Measurements from ENCODE around the gene EHD2. TPM values are rescaled to one million over a fixed set of nuclear protein-coding genes. Genes with fewer than 3 reads are reported as not detected.

EHD2 gene
- total and polyA plus RNA-seq, 2 of the 13 experiments (the other 11 are each of a cell fraction or from before 2014, with no cell fraction given) = 0.09 to 0.28 TPM

DNA sequence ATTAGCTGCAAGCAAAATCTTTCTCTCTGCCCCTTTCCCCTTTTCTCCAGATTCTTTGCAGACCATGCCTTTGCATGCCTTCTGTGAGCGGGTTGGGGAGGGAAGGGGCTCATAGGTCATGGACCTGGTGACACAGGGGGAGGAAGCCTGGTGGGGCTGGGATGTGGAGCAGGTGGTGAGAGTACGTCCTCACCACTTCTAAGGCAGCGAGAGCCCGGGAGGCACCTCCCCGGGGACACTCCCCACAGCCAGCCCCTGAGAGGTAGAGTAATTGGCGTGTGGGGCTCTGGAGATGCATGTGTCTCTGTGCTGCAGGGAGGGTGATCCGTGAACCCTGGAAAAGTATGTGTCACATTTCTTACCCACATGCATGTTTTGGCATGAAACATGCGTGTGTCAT is 42.5 kb upstream of the EHD2 start:
- WGBS (ENCODE audit: low lambda C conversion rate) = 88% methylated on average over 8 of the region's 8 CpGs
- in situ Hi-C loops (cut with HindIII; ENCODE audit: extremely low pct_ligation_motif_present, low pct_unique_long_range_greater_than_20kb) = no loop called here
- intact Hi-C loops (cut with micrococcal nuclease; ENCODE audit: unreplicated experiment) = no loop called here

More for the DNA sequence above, 42.5 kb upstream of the EHD2 start:
- no TSS peak for BruUV-seq (replicated peaks)
- Histone ChIP-seq H3K9me3 (ENCODE audit: low read length) (no peaks in the 10 kb centered on the region), H3K79me2 (ENCODE audit: insufficient read depth, low read length) (no peaks in the 10 kb centered on the region), H3K27me3 (ENCODE audit: control insufficient read depth in 1 of 2, insufficient read depth in 2 of 2, low read length in 2 of 2) (no peaks in the 10 kb centered on the region; a peak in 1 of 5 replicates), H3K36me3 (replicated peaks in 1 of 2; ENCODE audit: control insufficient read depth in 1 of 2, insufficient read depth in 2 of 2, low read length in 2 of 2) (peaks cover 0 to 15% of the 10 kb centered on the region in 2 experiments; a peak in 4 of 5 replicates), H4K20me1 (ENCODE audit: insufficient read depth, low read length) (0 out of 2 replicates have a peak, but pooled peaks cover 2% of the 10 kb centered on the region), H3K4me1 (ENCODE audit: insufficient read depth, low read length) (peaks cover 12% of the 10 kb centered on the region), H3K4me2 (ENCODE audit: low read depth, low read length) (no peak overlapping the region), H3K27ac (ENCODE audit: extremely low read length, insufficient read depth, low read length) (no peak overlapping the region), H3K9ac (ENCODE audit: insufficient read depth, low read depth, low read length) (no peak overlapping the region), H2AFZ (ENCODE audit: low read length) (no peak overlapping the region), H3K4me3 (replicated peaks in 1 of 3; ENCODE audit: insufficient read depth in 1 of 3, low read depth in 2 of 3, low read length in 3 of 3) (no peak overlapping the region)
- CTCF ChIA-PET (ENCODE audit: low intra/inter-chr PET ratio, low total read pairs) = no interaction called here
- ATAC-seq (no peak), FAIRE-seq (no peak), DNase-seq (ENCODE audit: low spot score) (no peak)
- POLR2A ChIA-PET = no interaction called here
- TF ChIP-seq BORCS8-MEF2B (CRISPR knock-in tag; IDR thresholded peaks at IDR 0.05) (no peak), ZNF256 (CRISPR knock-in tag; conservative IDR thresholded peaks at IDR 0.05) (no peak), PCBP1 (IDR thresholded peaks at IDR 0.05; ENCODE audit: borderline replicate concordance, low read depth, low read length) (no peak), ZNF510 (CRISPR knock-in tag; IDR thresholded peaks at IDR 0.05; ENCODE audit: low read depth) (no peak), CCAR2 (optimal IDR thresholded peaks at IDR 0.05; ENCODE audit: low read depth, low read length) (no peak), RFX5 (IDR thresholded peaks at IDR 0.05; ENCODE audit: low read depth, low read length) (no peak), HNRNPH1 (optimal IDR thresholded peaks at IDR 0.05; ENCODE audit: low read depth, low read length) (no peak), ZNF775 (CRISPR knock-in tag; IDR thresholded peaks at IDR 0.05; ENCODE audit: borderline replicate concordance) (no peak), PHF8 (CRISPR knock-in tag; IDR thresholded peaks at IDR 0.05) (no peak), ZNF891 (CRISPR knock-in tag; IDR thresholded peaks at IDR 0.05) (no peak), SYNCRIP (IDR thresholded peaks at IDR 0.05; ENCODE audit: insufficient read depth, low read depth, low read length) (no peak), SMYD3 (CRISPR knock-in tag; IDR thresholded peaks at IDR 0.05) (no peak)
- TF ChIP-seq, protein P1, sequence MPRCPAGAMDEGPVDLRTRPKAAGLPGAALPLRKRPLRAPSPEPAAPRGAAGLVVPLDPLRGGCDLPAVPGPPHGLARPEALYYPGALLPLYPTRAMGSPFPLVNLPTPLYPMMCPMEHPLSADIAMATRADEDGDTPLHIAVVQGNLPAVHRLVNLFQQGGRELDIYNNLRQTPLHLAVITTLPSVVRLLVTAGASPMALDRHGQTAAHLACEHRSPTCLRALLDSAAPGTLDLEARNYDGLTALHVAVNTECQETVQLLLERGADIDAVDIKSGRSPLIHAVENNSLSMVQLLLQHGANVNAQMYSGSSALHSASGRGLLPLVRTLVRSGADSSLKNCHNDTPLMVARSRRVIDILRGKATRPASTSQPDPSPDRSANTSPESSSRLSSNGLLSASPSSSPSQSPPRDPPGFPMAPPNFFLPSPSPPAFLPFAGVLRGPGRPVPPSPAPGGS (CRISPR knock-in tag; IDR thresholded peaks at IDR 0.05) = no peak
- TF ChIP-seq, protein P2, sequence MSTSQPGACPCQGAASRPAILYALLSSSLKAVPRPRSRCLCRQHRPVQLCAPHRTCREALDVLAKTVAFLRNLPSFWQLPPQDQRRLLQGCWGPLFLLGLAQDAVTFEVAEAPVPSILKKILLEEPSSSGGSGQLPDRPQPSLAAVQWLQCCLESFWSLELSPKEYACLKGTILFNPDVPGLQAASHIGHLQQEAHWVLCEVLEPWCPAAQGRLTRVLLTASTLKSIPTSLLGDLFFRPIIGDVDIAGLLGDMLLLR (CRISPR knock-in tag; IDR thresholded peaks at IDR 0.05) = no peak

All from HepG2 (cell line).